ENCODE results near the gene KLHL17. TPM values are rescaled to one million over a fixed set of nuclear protein-coding genes. Genes with fewer than 3 reads are reported as not detected.

KLHL17 gene
- total and polyA plus RNA-seq, 9 of the 15 experiments (the other 6 are each of a cell fraction or from before 2014, with no cell fraction given), result 0.14 to 84.8 (median 13.0) TPM

- TF ChIP-seq, protein P1, sequence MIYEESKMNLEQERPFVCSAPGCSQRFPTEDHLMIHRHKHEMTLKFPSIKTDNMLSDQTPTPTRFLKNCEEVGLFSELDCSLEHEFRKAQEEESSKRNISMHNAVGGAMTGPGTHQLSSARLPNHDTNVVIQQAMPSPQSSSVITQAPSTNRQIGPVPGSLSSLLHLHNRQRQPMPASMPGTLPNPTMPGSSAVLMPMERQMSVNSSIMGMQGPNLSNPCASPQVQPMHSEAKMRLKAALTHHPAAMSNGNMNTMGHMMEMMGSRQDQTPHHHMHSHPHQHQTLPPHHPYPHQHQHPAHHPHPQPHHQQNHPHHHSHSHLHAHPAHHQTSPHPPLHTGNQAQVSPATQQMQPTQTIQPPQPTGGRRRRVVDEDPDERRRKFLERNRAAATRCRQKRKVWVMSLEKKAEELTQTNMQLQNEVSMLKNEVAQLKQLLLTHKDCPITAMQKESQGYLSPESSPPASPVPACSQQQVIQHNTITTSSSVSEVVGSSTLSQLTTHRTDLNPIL (CRISPR knock-in tag; IDR thresholded peaks at IDR 0.05), result no peak
- TF ChIP-seq ZNF384 (IDR thresholded peaks at IDR 0.05; ENCODE audit: low read depth, low read length) (no peak), CHCHD3 (CRISPR knock-in tag; IDR thresholded peaks at IDR 0.05) (no peak), CUX1 (CRISPR knock-in tag; IDR thresholded peaks at IDR 0.05) (no peak), KLF13 (tag; IDR thresholded peaks at IDR 0.05; ENCODE audit: borderline replicate concordance, low read depth) (no peak), MLLT1 (IDR thresholded peaks at IDR 0.05) (no peak), ESRRB (CRISPR knock-in tag; IDR thresholded peaks at IDR 0.05; ENCODE audit: borderline replicate concordance) (no peak)
- TF ChIP-seq, protein P2, sequence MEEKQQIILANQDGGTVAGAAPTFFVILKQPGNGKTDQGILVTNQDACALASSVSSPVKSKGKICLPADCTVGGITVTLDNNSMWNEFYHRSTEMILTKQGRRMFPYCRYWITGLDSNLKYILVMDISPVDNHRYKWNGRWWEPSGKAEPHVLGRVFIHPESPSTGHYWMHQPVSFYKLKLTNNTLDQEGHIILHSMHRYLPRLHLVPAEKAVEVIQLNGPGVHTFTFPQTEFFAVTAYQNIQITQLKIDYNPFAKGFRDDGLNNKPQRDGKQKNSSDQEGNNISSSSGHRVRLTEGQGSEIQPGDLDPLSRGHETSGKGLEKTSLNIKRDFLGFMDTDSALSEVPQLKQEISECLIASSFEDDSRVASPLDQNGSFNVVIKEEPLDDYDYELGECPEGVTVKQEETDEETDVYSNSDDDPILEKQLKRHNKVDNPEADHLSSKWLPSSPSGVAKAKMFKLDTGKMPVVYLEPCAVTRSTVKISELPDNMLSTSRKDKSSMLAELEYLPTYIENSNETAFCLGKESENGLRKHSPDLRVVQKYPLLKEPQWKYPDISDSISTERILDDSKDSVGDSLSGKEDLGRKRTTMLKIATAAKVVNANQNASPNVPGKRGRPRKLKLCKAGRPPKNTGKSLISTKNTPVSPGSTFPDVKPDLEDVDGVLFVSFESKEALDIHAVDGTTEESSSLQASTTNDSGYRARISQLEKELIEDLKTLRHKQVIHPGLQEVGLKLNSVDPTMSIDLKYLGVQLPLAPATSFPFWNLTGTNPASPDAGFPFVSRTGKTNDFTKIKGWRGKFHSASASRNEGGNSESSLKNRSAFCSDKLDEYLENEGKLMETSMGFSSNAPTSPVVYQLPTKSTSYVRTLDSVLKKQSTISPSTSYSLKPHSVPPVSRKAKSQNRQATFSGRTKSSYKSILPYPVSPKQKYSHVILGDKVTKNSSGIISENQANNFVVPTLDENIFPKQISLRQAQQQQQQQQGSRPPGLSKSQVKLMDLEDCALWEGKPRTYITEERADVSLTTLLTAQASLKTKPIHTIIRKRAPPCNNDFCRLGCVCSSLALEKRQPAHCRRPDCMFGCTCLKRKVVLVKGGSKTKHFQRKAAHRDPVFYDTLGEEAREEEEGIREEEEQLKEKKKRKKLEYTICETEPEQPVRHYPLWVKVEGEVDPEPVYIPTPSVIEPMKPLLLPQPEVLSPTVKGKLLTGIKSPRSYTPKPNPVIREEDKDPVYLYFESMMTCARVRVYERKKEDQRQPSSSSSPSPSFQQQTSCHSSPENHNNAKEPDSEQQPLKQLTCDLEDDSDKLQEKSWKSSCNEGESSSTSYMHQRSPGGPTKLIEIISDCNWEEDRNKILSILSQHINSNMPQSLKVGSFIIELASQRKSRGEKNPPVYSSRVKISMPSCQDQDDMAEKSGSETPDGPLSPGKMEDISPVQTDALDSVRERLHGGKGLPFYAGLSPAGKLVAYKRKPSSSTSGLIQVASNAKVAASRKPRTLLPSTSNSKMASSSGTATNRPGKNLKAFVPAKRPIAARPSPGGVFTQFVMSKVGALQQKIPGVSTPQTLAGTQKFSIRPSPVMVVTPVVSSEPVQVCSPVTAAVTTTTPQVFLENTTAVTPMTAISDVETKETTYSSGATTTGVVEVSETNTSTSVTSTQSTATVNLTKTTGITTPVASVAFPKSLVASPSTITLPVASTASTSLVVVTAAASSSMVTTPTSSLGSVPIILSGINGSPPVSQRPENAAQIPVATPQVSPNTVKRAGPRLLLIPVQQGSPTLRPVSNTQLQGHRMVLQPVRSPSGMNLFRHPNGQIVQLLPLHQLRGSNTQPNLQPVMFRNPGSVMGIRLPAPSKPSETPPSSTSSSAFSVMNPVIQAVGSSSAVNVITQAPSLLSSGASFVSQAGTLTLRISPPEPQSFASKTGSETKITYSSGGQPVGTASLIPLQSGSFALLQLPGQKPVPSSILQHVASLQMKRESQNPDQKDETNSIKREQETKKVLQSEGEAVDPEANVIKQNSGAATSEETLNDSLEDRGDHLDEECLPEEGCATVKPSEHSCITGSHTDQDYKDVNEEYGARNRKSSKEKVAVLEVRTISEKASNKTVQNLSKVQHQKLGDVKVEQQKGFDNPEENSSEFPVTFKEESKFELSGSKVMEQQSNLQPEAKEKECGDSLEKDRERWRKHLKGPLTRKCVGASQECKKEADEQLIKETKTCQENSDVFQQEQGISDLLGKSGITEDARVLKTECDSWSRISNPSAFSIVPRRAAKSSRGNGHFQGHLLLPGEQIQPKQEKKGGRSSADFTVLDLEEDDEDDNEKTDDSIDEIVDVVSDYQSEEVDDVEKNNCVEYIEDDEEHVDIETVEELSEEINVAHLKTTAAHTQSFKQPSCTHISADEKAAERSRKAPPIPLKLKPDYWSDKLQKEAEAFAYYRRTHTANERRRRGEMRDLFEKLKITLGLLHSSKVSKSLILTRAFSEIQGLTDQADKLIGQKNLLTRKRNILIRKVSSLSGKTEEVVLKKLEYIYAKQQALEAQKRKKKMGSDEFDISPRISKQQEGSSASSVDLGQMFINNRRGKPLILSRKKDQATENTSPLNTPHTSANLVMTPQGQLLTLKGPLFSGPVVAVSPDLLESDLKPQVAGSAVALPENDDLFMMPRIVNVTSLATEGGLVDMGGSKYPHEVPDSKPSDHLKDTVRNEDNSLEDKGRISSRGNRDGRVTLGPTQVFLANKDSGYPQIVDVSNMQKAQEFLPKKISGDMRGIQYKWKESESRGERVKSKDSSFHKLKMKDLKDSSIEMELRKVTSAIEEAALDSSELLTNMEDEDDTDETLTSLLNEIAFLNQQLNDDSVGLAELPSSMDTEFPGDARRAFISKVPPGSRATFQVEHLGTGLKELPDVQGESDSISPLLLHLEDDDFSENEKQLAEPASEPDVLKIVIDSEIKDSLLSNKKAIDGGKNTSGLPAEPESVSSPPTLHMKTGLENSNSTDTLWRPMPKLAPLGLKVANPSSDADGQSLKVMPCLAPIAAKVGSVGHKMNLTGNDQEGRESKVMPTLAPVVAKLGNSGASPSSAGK (IDR thresholded peaks at IDR 0.05), result no peak
These were observed 24.7 kb downstream of the KLHL17 start (continued) for GRCh38 chr1:985126-985525.
